ENCODE measurements around the gene TVP23C.

GRCh38 chr17:15454346-15454745 is 108.9 kb downstream of the TVP23C start:
- TF ChIP-seq, protein P1, sequence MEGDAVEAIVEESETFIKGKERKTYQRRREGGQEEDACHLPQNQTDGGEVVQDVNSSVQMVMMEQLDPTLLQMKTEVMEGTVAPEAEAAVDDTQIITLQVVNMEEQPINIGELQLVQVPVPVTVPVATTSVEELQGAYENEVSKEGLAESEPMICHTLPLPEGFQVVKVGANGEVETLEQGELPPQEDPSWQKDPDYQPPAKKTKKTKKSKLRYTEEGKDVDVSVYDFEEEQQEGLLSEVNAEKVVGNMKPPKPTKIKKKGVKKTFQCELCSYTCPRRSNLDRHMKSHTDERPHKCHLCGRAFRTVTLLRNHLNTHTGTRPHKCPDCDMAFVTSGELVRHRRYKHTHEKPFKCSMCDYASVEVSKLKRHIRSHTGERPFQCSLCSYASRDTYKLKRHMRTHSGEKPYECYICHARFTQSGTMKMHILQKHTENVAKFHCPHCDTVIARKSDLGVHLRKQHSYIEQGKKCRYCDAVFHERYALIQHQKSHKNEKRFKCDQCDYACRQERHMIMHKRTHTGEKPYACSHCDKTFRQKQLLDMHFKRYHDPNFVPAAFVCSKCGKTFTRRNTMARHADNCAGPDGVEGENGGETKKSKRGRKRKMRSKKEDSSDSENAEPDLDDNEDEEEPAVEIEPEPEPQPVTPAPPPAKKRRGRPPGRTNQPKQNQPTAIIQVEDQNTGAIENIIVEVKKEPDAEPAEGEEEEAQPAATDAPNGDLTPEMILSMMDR (IDR thresholded peaks at IDR 0.05), result no peak
- TF ChIP-seq POLR2A (IDR thresholded peaks at IDR 0.05), result no peak

Measured in uterus (tissue), 2 donors.